PC-3 (cell line): ENCODE measurements around the gene VWA8.

Experiments used
- EZH2 ChIP-seq: fragments of 300-600 bp; sonication (generic); IDR thresholded peaks from one replicate; pipeline ENCODE4 v1.6.1; 2017; ENCODE audit warnings: antibody characterized with exemption, mild to moderate bottlenecking, low read length; ENCODE audit not compliant: unreplicated experiment
- EZH2phosphoT487 ChIP-seq: fragments of 300-600 bp; sonication (generic); IDR thresholded peaks from 2 replicates; pipeline ENCODE4 v1.6.1; 2018; ENCODE audit warnings: mild to moderate bottlenecking, antibody characterized with exemption, low read length, borderline replicate concordance
- TF ChIP-seq, protein P1 (sequence below): fragments of 300-600 bp; sonication (generic); conservative IDR thresholded peaks from 2 replicates; pipeline ENCODE4 v1.5.1; 2017; ENCODE audit warnings: antibody characterized with exemption, low read depth, mild to moderate bottlenecking, low read length

DNA sequence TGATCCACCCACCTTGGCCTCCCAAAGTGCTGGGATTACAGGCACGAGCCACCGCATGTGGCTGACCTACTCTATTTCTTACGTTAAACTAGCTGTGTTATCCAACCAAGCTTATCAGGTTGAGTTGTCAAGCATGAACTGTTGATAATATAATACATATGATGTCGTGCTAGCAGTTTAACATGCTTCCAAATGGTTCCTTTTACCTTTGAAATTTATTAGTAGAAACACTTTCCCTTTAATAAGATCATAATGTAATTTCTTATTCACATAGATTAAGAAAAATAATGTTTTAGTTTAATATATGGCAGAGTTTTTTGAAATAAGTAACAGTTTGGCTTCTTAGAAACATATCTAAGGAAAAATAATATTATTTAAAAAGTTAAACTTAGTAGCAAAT is 34.4 kb upstream of the VWA8 start:
- no peak for TF ChIP-seq EZH2phosphoT487
- TF ChIP-seq, protein P1, sequence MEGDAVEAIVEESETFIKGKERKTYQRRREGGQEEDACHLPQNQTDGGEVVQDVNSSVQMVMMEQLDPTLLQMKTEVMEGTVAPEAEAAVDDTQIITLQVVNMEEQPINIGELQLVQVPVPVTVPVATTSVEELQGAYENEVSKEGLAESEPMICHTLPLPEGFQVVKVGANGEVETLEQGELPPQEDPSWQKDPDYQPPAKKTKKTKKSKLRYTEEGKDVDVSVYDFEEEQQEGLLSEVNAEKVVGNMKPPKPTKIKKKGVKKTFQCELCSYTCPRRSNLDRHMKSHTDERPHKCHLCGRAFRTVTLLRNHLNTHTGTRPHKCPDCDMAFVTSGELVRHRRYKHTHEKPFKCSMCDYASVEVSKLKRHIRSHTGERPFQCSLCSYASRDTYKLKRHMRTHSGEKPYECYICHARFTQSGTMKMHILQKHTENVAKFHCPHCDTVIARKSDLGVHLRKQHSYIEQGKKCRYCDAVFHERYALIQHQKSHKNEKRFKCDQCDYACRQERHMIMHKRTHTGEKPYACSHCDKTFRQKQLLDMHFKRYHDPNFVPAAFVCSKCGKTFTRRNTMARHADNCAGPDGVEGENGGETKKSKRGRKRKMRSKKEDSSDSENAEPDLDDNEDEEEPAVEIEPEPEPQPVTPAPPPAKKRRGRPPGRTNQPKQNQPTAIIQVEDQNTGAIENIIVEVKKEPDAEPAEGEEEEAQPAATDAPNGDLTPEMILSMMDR: no peak
- no peak for TF ChIP-seq EZH2
